SU-DHL-6 (cell line): ENCODE measurements around the gene ARHGAP1.

Experiments
- H2AFZ ChIP-seq: fragments of 200-600 bp; sonication (generic); 2 replicates; pipeline ENCODE4 v1.6.1; 2014; ENCODE audit warnings: low read depth, mild to moderate bottlenecking, moderate library complexity, mixed read lengths, antibody characterized with exemption, low read length; ENCODE audit not compliant: severe bottlenecking
- H3F3A ChIP-seq: fragments of 200-600 bp; shearing (Covaris generic); 2 replicates; pipeline ENCODE4 v1.6.0; 2016; ENCODE audit warnings: antibody characterized with exemption, mild to moderate bottlenecking; ENCODE audit not compliant: insufficient read depth
- H3K27ac ChIP-seq: fragments of 200-600 bp; sonication (generic); 2 replicates; pipeline ENCODE4 v1.5.1; 2016; ENCODE audit warnings: low read depth, mild to moderate bottlenecking, low read length, moderate library complexity, mixed read lengths
- H3K27me3 ChIP-seq: fragments of 200-600 bp; sonication (generic), shearing (Covaris generic); 2 replicates; pipeline ENCODE4 v1.6.0; 2014; ENCODE audit warnings: mild to moderate bottlenecking, low read length
- H3K36me3 ChIP-seq: fragments of 200-600 bp; sonication (generic); 2 replicates; pipeline ENCODE4 v1.6.1; 2014; ENCODE audit warnings: mild to moderate bottlenecking, low read length, mixed read lengths
- H3K4me2 ChIP-seq: fragments of 300-600, 200-600 bp; shearing (Covaris generic), sonication (generic); 2 replicates; pipeline ENCODE4 v1.6.0; 2014; ENCODE audit warnings: low read length, low read depth, mild to moderate bottlenecking; ENCODE audit not compliant: poor library complexity, severe bottlenecking
- H3K4me3 ChIP-seq: fragments of 200-600 bp; sonication (generic); 2 replicates; pipeline ENCODE4 v1.5.1; 2014; ENCODE audit warnings: antibody characterized with exemption, low read length, mild to moderate bottlenecking, mixed read lengths; ENCODE audit not compliant: insufficient read depth, poor library complexity, severe bottlenecking
- H3K79me2 ChIP-seq: fragments of 200-600 bp; sonication (generic); 2 replicates; pipeline ENCODE4 v1.6.1; 2014; ENCODE audit warnings: mild to moderate bottlenecking, low read length, moderate library complexity; ENCODE audit not compliant: insufficient read depth
- H3K9ac ChIP-seq: fragments of 200-600 bp; sonication (generic); 2 replicates; pipeline ENCODE4 v1.7.0; 2014; ENCODE audit warnings: mild to moderate bottlenecking, low read length
- H3K9me2 ChIP-seq: fragments of 200-600 bp; sonication (generic); replicated peaks from 2 replicates; pipeline ENCODE4 v1.6.1; 2014; ENCODE audit warnings: low read length; ENCODE audit not compliant: insufficient read depth
- H3K9me3 ChIP-seq: fragments of 200-600 bp; sonication (generic); 2 replicates; pipeline ENCODE4 v1.6.1; 2014; ENCODE audit warnings: low read length, mixed read lengths; ENCODE audit not compliant: insufficient read depth
- H4K20me1 ChIP-seq: fragments of 200-600 bp; sonication (generic); 2 replicates; pipeline ENCODE4 v1.6.1; 2014; ENCODE audit warnings: low read depth, mild to moderate bottlenecking, antibody characterized with exemption, low read length, moderate library complexity, mixed read lengths
- EZH2phosphoT487 ChIP-seq: fragments of 200-600 bp; sonication (generic), shearing (Covaris generic); conservative IDR thresholded peaks from 2 replicates; pipeline ENCODE4 v1.6.1; 2018; ENCODE audit warnings: mild to moderate bottlenecking, antibody characterized with exemption, low read length, moderate library complexity, mixed read lengths
- TF ChIP-seq, protein P1 (sequence below): fragments of 200-600 bp; sonication (generic); IDR thresholded peaks from one replicate; pipeline ENCODE4 v1.5.1; 2017; ENCODE audit warnings: antibody characterized with exemption, mild to moderate bottlenecking, low read length, moderate library complexity; ENCODE audit not compliant: insufficient read depth, poor library complexity, severe bottlenecking

The ARHGAP1 gene

DNA sequence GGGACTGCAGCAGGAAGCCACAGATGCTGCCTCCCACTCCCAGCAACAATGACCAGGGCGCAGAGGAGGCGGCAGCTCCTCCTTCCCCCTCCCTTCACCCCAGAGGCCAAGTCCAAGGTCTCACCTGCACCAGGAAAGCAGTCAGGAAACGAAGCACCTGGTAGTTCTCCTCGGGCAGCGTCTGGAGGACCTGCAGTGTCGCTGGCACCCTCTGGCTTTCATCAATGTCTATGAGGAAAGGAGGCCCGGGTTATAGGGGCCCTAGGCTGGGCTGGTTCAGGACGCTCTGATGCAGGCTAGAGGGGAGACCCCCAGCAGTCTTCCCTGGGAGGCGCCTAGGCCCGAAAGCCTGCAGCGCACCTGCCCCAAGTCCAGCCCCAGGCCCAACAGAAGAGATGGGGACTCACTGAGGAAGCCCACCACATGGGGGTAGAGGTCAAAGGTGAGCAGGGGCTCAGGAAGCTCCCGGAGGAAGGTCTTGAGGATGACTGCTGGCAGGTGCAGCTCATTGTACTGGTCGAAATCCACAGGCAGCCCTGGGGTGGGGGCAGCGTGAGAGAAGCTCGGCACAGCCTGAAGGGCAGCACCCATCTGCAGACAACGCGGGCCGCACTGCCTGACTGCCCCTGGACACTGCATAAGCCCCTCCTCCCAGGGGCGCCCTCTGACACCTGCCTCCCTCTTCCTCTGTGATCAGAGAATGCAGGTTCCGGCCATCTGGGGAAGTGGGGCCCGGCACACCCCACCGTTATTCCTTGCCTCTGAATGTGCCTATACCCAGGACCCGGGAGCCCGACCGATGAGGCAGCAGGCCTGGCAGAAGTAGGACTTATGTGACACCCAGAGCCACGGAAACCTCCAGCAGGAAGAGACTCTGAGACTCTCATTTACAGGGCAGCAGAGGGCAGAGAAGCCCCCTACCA, 20.9 kb downstream of the ARHGAP1 start:
- no peak overlapping the region for H3K27ac ChIP-seq
- no peaks in the 10 kb centered on the region for H3F3A ChIP-seq
- no peak overlapping the region for H3K4me3 ChIP-seq
- no peaks in the 10 kb centered on the region for H3K9me3 ChIP-seq
- no peak overlapping the region for H2AFZ ChIP-seq
- no peak overlapping the region for H3K4me2 ChIP-seq
- H3K79me2 ChIP-seq, result no peaks in the 10 kb centered on the region
- H3K9ac ChIP-seq, result no peak overlapping the region
- H3K27me3 ChIP-seq, result no peaks in the 10 kb centered on the region
- no peaks in the 10 kb centered on the region for H4K20me1 ChIP-seq
- no peak for TF ChIP-seq EZH2phosphoT487
- TF ChIP-seq, protein P1, sequence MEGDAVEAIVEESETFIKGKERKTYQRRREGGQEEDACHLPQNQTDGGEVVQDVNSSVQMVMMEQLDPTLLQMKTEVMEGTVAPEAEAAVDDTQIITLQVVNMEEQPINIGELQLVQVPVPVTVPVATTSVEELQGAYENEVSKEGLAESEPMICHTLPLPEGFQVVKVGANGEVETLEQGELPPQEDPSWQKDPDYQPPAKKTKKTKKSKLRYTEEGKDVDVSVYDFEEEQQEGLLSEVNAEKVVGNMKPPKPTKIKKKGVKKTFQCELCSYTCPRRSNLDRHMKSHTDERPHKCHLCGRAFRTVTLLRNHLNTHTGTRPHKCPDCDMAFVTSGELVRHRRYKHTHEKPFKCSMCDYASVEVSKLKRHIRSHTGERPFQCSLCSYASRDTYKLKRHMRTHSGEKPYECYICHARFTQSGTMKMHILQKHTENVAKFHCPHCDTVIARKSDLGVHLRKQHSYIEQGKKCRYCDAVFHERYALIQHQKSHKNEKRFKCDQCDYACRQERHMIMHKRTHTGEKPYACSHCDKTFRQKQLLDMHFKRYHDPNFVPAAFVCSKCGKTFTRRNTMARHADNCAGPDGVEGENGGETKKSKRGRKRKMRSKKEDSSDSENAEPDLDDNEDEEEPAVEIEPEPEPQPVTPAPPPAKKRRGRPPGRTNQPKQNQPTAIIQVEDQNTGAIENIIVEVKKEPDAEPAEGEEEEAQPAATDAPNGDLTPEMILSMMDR, result no peak
- H3K36me3 ChIP-seq, result no peaks in the 10 kb centered on the region
- no peaks in the 10 kb centered on the region for H3K9me2 ChIP-seq

DNA sequence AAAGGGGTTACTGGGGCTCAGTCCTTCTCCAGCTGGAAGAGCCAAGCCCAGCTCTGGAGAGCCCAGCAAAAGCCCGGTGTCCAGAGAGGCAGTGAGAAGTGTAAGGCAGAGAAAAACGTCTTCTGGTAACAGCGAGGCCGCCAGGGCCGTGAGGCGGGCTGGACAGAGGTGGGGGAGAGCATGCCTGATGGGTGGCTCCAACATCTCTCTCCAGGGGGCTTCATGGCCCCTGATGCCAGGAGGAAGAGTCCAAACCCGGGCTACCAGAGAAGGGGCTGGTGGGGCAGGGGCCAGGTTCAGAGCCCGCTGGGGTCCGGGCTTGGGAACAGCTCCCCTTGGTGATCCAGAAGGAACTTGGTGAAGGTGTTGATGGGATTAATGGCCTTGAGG, 21.7 kb downstream of the ARHGAP1 start:
- H3F3A ChIP-seq, result no peaks in the 10 kb centered on the region
- no peak overlapping the region for H2AFZ ChIP-seq
- H3K9me2 ChIP-seq, result no peaks in the 10 kb centered on the region
- H3K9me3 ChIP-seq, result no peaks in the 10 kb centered on the region
- H3K27ac ChIP-seq, result no peak overlapping the region
- TF ChIP-seq, protein P1, result no peak
- TF ChIP-seq EZH2phosphoT487, result no peak
- H3K4me3 ChIP-seq, result no peak overlapping the region
- H4K20me1 ChIP-seq, result no peaks in the 10 kb centered on the region
- no peak overlapping the region for H3K4me2 ChIP-seq
- H3K27me3 ChIP-seq, result no peaks in the 10 kb centered on the region
- H3K9ac ChIP-seq, result no peak overlapping the region
- H3K36me3 ChIP-seq, result no peaks in the 10 kb centered on the region
- H3K79me2 ChIP-seq, result no peaks in the 10 kb centered on the region

DNA sequence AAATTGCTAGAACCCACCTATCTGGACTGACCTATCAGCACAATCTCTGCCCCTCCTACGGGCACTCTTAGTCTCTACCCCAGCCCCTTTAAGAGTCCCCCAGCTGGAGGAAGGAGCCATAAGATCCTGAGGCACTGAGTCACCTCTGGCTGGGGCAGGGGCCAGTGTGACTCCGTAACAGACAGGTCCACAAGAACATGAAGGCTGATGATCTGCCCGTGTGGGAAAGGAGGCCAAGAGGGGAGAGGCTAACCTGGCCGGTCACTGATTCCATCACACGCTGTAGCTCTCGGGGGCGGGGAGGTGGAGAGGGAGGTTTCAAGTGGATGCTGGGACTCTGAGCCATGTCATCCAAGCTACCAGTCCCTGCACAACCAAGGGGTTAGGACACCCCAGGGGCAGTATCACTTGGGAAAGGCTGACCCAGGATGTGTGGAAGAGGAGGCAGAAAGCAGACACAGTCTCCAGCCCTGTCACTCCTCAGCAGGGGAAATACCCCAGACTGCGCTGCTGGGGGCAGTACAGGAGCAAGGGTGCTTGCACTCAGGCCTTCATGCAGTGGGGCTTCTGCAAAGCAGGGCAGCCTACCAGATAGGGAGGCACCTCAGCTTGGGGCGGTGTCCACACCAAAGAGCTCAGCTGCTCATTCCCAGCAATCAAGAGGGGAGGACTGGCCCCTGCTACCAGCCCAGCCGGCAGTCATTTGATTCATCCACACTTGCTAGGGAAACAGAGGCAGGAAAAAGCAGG, 22.3 kb downstream of the ARHGAP1 start:
- Histone ChIP-seq H3K9ac (no peak overlapping the region), H3K36me3 (no peaks in the 10 kb centered on the region), H3K9me2 (no peaks in the 10 kb centered on the region), H3K79me2 (no peaks in the 10 kb centered on the region), H3K9me3 (no peaks in the 10 kb centered on the region), H3K4me3 (no peak overlapping the region), H3K27ac (no peak overlapping the region), H3K4me2 (no peak overlapping the region), H4K20me1 (no peaks in the 10 kb centered on the region), H2AFZ (no peak overlapping the region), H3K27me3 (no peaks in the 10 kb centered on the region), H3F3A (no peaks in the 10 kb centered on the region)
- no peak for TF ChIP-seq EZH2phosphoT487
- TF ChIP-seq, protein P1, result no peak
